Measurements from ENCODE around the gene TMEM86B.

- TF ChIP-seq, protein P1, sequence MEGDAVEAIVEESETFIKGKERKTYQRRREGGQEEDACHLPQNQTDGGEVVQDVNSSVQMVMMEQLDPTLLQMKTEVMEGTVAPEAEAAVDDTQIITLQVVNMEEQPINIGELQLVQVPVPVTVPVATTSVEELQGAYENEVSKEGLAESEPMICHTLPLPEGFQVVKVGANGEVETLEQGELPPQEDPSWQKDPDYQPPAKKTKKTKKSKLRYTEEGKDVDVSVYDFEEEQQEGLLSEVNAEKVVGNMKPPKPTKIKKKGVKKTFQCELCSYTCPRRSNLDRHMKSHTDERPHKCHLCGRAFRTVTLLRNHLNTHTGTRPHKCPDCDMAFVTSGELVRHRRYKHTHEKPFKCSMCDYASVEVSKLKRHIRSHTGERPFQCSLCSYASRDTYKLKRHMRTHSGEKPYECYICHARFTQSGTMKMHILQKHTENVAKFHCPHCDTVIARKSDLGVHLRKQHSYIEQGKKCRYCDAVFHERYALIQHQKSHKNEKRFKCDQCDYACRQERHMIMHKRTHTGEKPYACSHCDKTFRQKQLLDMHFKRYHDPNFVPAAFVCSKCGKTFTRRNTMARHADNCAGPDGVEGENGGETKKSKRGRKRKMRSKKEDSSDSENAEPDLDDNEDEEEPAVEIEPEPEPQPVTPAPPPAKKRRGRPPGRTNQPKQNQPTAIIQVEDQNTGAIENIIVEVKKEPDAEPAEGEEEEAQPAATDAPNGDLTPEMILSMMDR (IDR thresholded peaks at IDR 0.05), result no peak
- TF ChIP-seq POLR2A (IDR thresholded peaks at IDR 0.05), result no peak
- TF ChIP-seq POLR2AphosphoS5 (IDR thresholded peaks at IDR 0.05; ENCODE audit: insufficient read depth in 1 of 2, low read depth in 1 of 2), result no peak
These were observed 36.0 kb upstream of the TMEM86B start for GRCh38 chr19:55264531-55264930.

Measured in vagina (tissue), 2 donors.